ENCODE data around the gene MMS19.
"Not testable (repeated sequence)": the region's sequence is repeated elsewhere in the genome, so short reads cannot be mapped to it uniquely, and the experiment has no call there.

MMS19 gene

DNA sequence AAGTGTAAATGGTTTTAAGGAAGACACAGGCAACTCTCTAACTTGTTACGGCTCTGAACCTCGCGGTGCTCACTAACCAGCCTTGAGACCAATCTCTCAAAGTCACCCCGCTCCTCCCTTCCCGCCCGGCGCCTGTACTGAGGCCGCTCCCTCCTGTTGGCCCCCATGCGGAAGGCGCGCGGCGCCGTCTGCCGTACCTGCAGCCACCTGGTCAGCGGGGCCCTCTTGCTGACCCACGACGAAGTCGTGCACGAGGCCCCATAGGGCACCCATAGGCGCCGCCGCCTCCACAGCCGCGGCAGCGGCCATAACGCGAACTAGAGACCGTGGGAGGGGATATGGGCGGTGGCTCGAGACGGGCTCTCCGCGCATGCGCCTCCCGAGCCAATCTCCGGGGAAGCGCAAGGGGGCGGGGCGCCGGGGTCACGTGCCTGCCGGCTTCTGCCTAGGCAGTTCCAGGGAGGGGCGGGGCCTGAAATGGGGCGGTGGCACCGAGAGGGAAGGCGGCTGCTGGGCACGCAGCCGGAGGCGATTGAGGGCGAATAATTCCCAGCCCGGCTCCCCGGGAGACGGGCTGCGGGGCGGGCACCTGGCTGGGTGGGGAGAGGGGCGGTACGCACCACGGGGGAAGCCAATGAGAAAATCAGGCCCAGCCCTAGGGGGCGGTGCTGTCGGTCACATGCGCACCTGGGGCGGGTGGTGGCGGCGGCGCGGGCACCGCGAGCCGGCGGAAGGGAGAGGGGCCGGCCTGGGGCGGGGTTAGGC lies at the start of gene MMS19:
MMS19 (minus strand) TSS at position 347 of the 765 bp plus-strand sequence; CDS start at position 309, 38 bp downstream.
- peak; percentile 98 for DNase-seq

- no peak for DNase-seq
Observed at GRCh38 chr10:97547962-97548361, 49.7 kb upstream of the MMS19 start.

- DNase-seq, result no peak
Observed at GRCh38 chr10:97547271-97547600, 49.0 kb upstream of the MMS19 start.

GRCh38 chr10:97546456-97547270 lies 48.4 kb upstream of the MMS19 start:
- no peak for DNase-seq

- peak; percentile 84 for DNase-seq
Observed at GRCh38 chr10:97543025-97543546, 44.9 kb upstream of the MMS19 start.

- DNase-seq, result peak; percentile 49
Observed at GRCh38 chr10:97542169-97543024, 44.2 kb upstream of the MMS19 start.

DNA sequence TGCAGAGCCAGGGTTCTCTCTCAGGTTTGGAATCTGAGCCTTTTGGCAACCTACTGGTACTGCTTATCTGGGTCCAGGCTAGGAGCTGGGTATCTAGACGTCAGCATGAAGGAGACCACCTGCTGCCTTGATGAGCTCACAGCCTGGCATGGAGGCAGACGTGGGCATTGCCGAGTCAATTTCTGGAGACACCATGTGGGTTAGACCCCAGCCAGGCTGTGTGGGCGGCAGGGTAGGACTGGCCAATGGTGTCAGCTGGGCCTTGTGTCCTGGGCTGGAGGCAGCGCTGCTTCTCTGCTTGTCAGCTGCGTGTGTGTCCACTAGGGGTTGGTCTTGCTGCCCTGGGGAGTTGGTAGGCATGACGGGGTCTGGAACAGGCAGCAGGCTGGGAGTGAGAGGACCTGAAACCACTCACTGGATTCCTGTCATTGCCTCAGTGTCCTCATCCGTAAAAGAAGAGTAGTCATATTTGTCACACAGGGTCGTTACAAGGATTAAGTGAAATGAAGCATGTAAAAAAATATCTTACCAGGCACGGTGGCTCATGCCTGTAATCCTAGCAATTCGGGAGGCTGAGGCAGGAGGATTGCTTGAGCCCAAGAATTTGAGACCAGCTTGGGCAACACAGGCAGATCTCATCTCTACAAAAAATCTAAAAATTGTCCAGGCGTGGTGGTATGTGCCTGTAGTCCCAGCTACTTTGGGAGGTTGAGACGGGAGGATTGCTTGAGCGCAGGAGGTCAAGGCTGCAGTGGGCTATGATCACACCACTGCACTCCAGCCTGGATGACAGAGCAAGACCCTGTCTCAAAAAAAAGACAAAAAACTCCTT lies 42.7 kb upstream of the MMS19 start:
- DNase-seq, result no peak

DNA sequence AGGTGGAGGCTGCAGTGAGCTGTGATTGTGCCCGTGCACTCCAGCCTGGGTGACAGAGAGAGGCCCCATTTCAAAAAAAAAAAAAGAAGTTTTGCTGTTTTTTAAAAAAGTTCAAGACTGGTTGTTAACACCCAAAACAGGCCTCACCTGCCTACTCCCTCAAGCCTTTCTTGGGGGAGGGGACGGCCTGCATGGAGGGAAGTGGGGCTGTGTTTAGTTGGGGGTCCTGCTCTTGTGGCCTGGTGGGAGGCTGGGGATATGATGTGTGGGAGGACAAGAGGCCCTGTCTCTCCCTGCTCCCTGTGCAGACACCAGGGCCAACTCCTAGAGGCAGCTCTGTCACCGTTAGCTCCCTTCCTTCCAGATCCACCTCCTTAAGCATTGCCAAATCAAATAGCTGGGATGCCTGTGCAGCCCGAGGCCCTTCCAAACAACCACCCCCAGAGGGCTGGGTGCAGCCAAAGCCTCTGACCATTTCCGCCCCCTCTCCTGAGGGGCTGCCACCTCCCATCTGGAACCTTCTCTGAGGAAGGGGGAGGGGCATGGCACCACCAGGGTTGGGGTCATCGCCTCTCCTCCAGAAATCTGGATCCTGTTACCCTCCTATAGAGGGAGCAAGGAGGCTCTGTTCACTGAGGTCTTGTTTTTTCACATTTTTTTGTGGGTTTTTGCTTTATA lies 41.4 kb upstream of the MMS19 start:
- no peak for DNase-seq

- DNase-seq, result no peak
Observed at GRCh38 chr10:97538839-97539238, 40.6 kb upstream of the MMS19 start.

GRCh38 chr10:97538411-97538810 lies 40.2 kb upstream of the MMS19 start:
- no peak for DNase-seq

DNA sequence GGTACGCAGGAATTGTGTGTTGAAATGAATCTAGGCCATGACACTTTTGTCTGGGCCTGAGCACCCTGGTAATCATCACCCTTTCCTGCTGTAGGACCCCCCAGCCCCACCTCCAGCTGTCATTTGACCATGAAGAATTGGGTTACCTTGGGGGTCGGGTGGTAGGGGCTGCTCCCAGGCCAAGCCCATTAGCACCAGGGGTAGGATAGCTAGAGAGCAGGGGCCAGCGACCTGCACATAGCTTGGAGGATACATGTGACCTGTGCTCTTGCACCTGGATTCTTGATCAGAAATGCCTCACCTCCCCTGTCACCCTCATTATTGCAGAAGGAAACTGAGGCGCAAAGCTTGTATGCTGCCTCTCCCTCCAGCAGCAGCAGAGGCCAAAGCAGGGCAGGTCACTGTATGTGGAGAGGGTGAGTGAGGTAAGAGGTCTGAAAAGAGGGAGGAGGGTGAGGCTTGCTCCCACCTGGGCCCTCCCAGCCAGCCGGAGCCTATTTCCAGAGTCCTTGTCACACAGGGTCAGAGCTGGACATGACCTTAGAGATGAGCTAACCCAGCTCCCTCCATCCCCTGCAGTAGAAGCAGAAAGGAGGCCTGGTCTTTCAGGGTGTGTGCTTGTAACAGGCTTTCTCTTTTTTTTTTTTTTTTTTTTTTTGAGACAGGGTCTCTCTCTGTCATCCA lies 39.1 kb upstream of the MMS19 start:
- no peak for DNase-seq

GRCh38 chr10:97534746-97535367 lies 36.6 kb upstream of the MMS19 start:
- DNase-seq, result peak; percentile 24

GRCh38 chr10:97533888-97534287 lies 35.7 kb upstream of the MMS19 start:
- DNase-seq, result no peak

DNA sequence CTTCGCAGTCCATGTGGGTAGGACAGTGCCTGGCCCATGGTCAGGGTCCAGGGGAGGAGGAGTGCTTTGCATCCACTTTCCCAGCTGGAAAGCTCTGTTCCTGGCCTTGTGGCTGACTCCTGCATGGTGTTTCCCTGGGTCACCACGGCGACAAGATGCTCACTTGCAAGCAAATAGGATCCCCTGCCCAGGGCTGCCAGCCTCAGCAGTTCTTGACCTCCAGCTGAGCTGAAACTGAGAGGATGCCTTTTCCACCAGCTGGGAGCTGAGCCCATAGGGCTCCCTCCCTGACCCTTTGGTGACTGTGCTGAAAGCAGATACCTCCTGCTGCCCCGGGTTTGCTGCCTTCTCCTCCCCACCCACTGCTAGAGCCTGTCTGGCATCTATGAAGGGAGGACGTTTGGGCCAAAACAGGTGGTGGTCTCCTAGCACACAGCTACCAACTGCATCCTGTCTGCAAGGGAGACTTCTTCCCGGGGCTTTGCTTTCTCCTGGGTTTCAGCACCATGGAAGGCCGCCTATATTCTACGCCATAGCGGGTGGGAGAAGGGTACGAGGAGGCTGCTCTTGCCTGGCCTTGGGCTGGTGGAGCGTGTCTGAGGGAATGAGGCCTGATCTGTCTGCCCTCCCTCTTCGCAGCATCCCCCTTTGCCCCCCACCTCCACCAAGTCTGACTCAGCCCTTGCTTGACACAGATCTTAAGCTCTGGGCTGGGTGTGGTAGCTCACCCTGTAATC lies 34.9 kb upstream of the MMS19 start:
- DNase-seq, result no peak

DNA sequence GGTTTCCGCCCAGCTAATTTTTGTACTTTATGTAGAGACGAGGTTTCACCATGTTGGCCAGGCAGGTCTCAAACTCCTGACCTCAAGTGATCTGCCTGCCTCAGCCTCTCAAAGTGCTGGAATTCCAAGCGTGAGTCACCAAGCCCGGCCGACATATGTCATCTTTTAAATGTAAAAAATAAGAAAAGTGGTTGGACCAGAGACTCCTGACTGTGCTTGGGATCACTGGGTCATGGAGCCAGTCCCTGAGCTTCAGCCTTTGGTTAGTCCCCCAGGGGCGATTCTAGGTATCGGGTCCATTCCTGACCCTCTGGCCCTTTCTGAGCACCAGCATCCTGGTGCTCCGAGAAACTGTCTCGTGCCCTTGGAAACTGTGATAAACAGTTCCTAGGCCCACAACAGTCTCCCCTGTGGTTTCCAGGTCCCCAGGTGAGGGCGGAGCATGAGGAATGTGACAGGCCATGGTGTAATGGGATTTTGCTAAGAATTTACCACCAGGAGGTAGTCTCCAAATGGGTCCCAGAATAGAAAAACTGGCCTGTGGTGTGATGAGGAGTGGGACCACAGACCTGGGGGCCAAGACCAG lies 33.3 kb upstream of the MMS19 start:
- no peak for DNase-seq

DNA sequence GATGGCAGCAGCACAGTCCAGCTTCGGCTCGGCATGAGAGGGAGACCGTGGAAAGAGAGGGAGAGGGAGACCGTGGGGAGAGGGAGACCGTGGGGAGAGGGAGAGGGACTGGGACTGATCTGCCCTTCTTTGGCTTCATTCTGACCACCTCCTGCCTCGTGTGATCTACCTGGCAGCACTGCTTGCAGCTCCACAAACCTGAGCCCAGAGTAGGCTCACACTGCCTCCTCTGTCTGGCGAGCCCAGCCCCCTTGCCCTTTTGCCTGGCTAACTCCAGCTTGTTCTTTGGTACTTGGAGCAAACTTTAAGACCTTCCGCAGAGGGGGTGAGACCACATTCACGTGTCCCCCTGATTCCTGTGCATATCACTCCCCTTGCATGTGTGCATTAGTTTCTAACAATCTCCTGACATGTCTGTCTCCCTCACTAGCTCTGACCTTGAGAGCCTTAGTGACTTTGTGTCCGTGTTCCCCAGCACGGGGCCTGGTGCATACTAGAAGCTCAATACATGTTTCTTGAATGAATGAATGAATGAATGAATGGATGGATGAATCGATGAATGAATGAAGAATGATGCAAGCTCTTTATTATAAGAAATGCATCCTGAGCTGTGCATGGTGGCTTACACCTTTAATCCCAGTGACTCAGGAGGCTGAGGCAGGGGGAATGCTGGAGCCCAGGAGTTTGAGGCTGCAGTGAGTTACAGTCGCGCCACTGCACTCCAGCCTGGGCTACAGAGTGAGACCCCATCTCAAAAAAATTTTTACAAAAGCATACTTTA lies 31.7 kb upstream of the MMS19 start:
- DNase-seq, result no peak

DNA sequence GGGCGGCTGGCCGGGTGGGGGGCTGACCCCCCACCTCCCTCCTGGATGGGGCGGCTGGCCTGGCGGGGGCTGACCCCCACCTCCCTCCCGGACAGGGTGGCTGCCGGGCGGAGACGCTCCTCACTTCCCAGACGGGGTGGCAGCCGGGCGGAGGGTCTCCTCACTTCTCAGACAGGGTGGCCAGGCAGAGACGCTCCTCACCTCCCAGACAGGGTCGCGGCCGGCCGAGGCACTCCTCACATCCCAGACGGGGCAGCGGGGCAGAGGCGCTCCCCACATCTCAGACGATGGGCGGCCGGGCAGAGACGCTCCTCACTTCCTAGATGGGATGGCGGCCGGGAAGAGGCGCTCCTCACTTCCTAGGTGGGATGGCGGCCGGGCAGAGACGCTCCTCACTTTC lies 30.7 kb upstream of the MMS19 start:
- DNase-seq, result not testable (repeated sequence)

- DNase-seq, result no peak
Observed at GRCh38 chr10:97525683-97526110, 27.5 kb upstream of the MMS19 start.
